Natural killer cell treated with Interleukin-12 subunit alpha and Interleukin-12 subunit beta and Interleukin-15 and Interleukin-18, amount 100 ng/mL, for 72 hours (primary cell): ENCODE data around the gene SPHK2. TPM values are rescaled to one million over a fixed set of nuclear protein-coding genes. Genes with fewer than 3 reads are reported as not detected.

ENCODE experiments used
- ATAC-seq, 2 donors: fragments of 150-1000 bp; cut with Tn5 transposase in 1 of 2; sonication (Bioruptor Pico), chemical (Tn5 transposase) in 1 of 2; 2 replicates each; pipeline ENCODE4 v1.10.0; 2021
- DNase-seq: peaks from one replicate; pipeline ENCODE4 v3.0.0; 2022; ENCODE audit warnings: low spot score
- H3K27ac Mint-ChIP-seq, 2 donors: 1 replicate in 1 of 2; 2 replicates in 1 of 2; pipeline ENCODE4 v1.8.0; 2022; ENCODE audit warnings: mixed read lengths in 2 of 2, mild to moderate bottlenecking in 1 of 2, moderate library complexity in 1 of 2
- H3K27me3 Mint-ChIP-seq, 2 donors: 1 replicate in 1 of 2; 2 replicates in 1 of 2; pipeline ENCODE4 v1.8.0; 2022; ENCODE audit warnings: mixed read lengths in 2 of 2
- H3K36me3 Mint-ChIP-seq: one replicate; pipeline ENCODE4 v1.8.0; 2022; ENCODE audit warnings: mixed read lengths
- H3K4me1 Mint-ChIP-seq, 2 donors: 1 replicate in 1 of 2; 2 replicates in 1 of 2; pipeline ENCODE4 v1.8.0; 2022; ENCODE audit warnings: low read depth in 2 of 2, mixed read lengths in 2 of 2, mild to moderate bottlenecking in 1 of 2
- H3K4me3 Mint-ChIP-seq: one replicate; pipeline ENCODE4 v1.8.0; 2022; ENCODE audit warnings: mixed read lengths
- H3K9me3 Mint-ChIP-seq: 2 replicates; pipeline ENCODE4 v1.8.0; 2022; ENCODE audit warnings: mixed read lengths
- total RNA-seq, 2 donors: library from RNA; stranded (reverse); gene quantifications; one replicate each; pipeline ENCODE4 v1.2.3, GENCODE V29; 2022

SPHK2 gene
- total RNA-seq, 2 donors from 2014 or later, result 37.9 to 71.4 TPM

GRCh38 chr19:48613024-48613851 lies 6.1 kb upstream of the SPHK2 start:
- DNase-seq, result no peak
- Mint-ChIP-seq H3K4me3 (no peak overlapping the region), H3K9me3 (no peaks in the 10 kb centered on the region), H3K36me3 (peaks cover 5% of the 10 kb centered on the region), H3K4me1 (peaks cover 21% of the 10 kb centered on the region in 2 donors), H3K27ac (peak overlapping the region in 1 of 2 donors; percentile 71), H3K27me3 (no peaks in the 10 kb centered on the region)
- peak; percentile 3 to 17 for ATAC-seq

DNA sequence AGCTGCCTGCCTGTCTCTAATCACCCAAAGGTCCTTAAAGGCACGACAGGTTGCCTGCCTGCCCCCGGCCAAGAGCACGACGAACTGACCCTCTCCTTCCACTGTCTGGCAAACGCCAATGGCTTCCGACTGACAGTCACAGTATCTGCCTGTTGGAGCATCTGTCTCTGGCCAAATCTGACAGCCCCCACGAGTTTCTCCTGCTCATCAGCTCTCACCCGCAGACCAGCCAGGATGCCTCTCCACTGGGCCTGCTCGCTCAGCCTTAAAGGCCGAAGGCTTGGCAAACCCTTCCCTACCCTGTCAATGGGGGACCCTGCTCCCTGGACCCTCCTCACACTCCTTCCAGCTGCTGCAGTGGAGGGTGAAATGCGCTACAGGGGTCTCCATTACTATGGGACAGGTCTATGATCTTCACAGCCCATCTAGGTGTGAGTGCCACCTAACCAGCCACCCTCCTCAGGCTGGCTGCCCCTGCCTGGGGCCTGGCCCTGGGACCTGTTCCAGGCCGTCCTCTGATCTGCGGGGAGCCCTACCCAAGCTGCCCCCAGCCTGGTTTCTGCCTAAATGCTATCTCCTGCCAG lies 5.4 kb upstream of the SPHK2 start:
- peaks cover 12% of the 10 kb centered on the region for H3K36me3 Mint-ChIP-seq
- ATAC-seq (peak in 1 of 2 donors; percentile 0), DNase-seq (no peak)
- no peaks in the 10 kb centered on the region for H3K27me3 Mint-ChIP-seq
- H3K9me3 Mint-ChIP-seq, result no peaks in the 10 kb centered on the region
- no peak overlapping the region for H3K4me3 Mint-ChIP-seq
- H3K27ac Mint-ChIP-seq, result peak overlapping the region in 1 of 2 donors; percentile 71
- peaks cover 26 to 27% of the 10 kb centered on the region in 2 donors for H3K4me1 Mint-ChIP-seq

GRCh38 chr19:48614436-48615230 lies 4.7 kb upstream of the SPHK2 start, which contains the start of gene FAM83E:
Gene FAM83E, minus strand, starts transcription at chr19:48615076. Its CDS starts 1,704 bp downstream, at chr19:48613372.
- peak within 1 kb of the TSS in 1 of 2 donors; percentile 71 for H3K27ac Mint-ChIP-seq
- peaks cover 12% of the 10 kb centered on the region for H3K36me3 Mint-ChIP-seq
- no peak for DNase-seq
- H3K4me1 Mint-ChIP-seq, result peaks cover 29 to 33% of the 10 kb centered on the region in 2 donors
- no peaks in the 10 kb centered on the region for H3K27me3 Mint-ChIP-seq
- no peak for ATAC-seq
- no peak within 1 kb of the TSS for H3K4me3 Mint-ChIP-seq
- no peaks in the 10 kb centered on the region for H3K9me3 Mint-ChIP-seq

DNA sequence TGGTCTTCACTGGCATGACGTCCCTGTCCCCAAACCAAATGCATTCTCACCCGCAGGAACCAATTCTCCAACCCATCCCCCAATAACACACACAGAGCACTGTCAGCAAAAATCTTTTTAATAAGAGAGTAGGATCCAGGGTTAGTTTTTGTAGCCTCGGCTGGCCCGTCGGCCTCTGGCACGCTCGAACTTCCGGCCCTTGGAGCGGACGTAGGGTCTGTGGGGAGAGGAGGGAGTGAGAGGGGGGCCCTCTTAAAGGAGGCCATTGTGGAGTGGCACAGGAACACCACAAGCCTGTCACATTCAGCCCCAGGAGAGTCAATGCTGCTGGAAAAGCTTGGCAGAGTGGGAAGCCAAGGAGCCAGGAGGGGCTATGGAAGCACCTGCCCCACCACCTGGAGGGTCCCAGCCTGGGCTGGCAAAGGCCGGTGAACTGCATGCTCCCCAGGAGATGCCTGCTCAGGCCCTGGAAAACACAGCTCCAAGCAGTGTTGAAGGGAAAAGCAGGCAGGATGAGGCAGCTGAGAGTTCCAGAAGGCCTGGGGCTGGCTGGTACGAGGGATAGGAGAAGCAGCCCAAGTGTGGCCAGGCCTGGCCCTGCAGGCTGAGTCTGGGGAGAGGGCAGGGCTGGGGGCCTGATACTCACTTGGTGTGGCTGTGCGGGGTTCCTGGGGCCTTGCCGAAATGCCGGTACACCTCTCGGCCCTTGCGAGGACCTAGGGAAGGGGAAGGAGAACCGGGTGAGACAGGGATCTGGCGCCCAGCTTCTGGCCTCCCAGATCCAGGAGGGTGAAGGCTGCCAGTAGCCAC lies 3.9 kb upstream of the SPHK2 start:
- no peaks in the 10 kb centered on the region for H3K27me3 Mint-ChIP-seq
- ATAC-seq, result no peak
- H3K4me1 Mint-ChIP-seq, result peaks cover 36 to 40% of the 10 kb centered on the region in 2 donors
- peaks cover 12% of the 10 kb centered on the region for H3K36me3 Mint-ChIP-seq
- DNase-seq, result no peak
- no peaks in the 10 kb centered on the region for H3K9me3 Mint-ChIP-seq
- H3K27ac Mint-ChIP-seq, result no peak overlapping the region
- H3K4me3 Mint-ChIP-seq, result no peak overlapping the region

DNA sequence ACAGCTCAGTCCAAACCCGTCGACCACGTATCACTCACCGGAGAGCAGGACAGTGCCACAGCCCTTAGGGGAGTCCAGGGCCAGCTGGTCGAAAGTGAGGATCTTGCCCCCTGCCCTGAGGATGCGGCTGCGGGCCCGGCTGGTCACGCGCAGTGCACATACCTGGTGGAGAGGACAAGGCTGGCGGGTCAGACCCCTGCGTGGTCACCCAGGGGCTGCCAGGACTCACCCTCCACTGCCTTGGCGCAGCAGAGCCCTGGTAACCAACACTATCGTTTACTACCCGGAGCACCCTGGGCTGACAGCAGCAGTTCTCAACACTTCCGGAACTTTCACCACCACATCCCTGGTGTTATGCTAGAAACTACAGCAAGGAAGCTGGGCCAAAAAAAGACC lies 3.3 kb upstream of the SPHK2 start:
- DNase-seq (no peak), ATAC-seq (no peak)
- peak overlapping the region; percentile 97 to 99 for H3K27ac Mint-ChIP-seq
- H3K27me3 Mint-ChIP-seq, result no peaks in the 10 kb centered on the region
- peaks cover 36 to 40% of the 10 kb centered on the region in 2 donors for H3K4me1 Mint-ChIP-seq
- no peaks in the 10 kb centered on the region for H3K9me3 Mint-ChIP-seq
- peak overlapping the region; percentile 96 for H3K4me3 Mint-ChIP-seq
- H3K36me3 Mint-ChIP-seq, result peaks cover 12% of the 10 kb centered on the region

DNA sequence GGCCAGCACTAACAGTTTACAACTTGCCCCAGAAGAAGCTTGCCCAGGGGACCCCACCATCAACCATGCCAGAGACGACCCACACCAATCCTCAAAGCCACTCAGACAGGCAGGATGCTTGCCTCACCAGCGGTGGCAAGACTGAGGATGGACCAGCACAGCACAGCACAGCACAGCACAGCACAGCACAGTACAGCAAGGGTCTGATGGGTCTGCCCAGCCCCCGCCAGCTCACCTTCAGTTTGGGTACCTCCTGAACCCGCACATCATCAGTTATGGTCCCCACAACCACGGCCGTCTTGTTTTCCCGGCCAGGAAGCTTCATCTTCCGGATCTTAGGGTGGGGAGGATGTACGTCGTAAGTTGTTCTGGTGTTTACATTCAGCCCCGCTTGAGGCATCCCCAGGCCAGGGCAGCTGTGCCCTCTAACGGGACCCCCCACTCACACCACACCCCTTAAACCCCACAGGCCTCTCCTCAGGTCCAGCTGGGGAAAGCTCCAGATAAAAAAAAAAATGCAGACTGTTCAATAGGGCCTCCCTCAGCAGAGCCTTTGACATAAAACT lies 2.7 kb upstream of the SPHK2 start:
- Mint-ChIP-seq H3K27me3 (no peaks in the 10 kb centered on the region), H3K4me1 (peaks cover 39 to 44% of the 10 kb centered on the region in 2 donors), H3K27ac (peak overlapping the region; percentile 97 to 99), H3K36me3 (peaks cover 12% of the 10 kb centered on the region), H3K4me3 (peak overlapping the region; percentile 96), H3K9me3 (no peaks in the 10 kb centered on the region)
- no peak for DNase-seq
- no peak for ATAC-seq

DNA sequence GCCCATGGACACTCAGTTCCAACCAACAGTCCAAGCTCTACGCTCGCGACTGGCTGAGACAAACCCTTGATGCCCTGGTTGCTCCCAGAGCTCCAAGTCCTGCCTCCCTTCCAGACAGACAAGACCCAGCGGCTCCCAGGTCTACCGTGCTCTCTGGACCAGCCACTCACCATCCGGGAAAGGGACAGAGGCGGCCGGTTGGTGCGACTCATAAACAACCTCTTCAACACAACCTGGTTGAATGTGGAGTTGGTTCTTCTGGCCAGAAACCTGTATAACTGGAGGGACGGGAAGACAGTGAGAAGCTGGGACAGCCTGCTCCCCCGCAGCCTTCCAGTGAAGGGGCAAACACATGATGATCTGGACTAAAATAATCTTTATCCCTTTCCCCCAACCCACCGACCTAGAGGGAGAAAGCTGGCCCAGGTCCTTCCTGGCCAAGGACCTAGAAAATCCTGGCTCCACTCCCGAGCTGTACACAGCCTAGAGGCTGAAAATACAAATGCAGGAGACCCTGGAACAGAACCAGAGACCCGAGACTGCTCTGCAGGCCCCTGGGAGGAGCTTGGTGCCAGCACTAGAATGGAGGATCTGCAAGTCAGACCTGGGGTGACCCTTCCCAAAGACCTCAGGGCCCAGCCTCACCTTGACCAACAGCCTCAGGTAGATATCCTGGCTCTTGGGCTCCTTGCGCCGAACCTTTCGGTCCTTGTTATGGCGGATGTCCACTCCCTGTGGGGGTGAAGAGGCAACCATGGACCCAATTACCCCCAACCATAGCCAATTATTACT lies 2.0 kb upstream of the SPHK2 start:
- H3K27me3 Mint-ChIP-seq, result no peaks in the 10 kb centered on the region
- DNase-seq (no peak), ATAC-seq (no peak)
- peak overlapping the region; percentile 96 for H3K4me3 Mint-ChIP-seq
- peaks cover 12% of the 10 kb centered on the region for H3K36me3 Mint-ChIP-seq
- peaks cover 41 to 46% of the 10 kb centered on the region in 2 donors for H3K4me1 Mint-ChIP-seq
- peak overlapping the region; percentile 97 to 99 for H3K27ac Mint-ChIP-seq
- no peaks in the 10 kb centered on the region for H3K9me3 Mint-ChIP-seq

GRCh38 chr19:48618278-48618915 lies 909 bp upstream of the SPHK2 start:
- no peaks in the 10 kb centered on the region for H3K27me3 Mint-ChIP-seq
- peak overlapping the region; percentile 97 to 99 for H3K27ac Mint-ChIP-seq
- no peaks in the 10 kb centered on the region for H3K9me3 Mint-ChIP-seq
- peak overlapping the region; percentile 96 for H3K4me3 Mint-ChIP-seq
- no peak for ATAC-seq
- H3K4me1 Mint-ChIP-seq, result peaks cover 46 to 49% of the 10 kb centered on the region in 2 donors
- peaks cover 12% of the 10 kb centered on the region for H3K36me3 Mint-ChIP-seq
- no peak for DNase-seq

- H3K4me3 Mint-ChIP-seq, result peak overlapping the region; percentile 96
- H3K27me3 Mint-ChIP-seq, result no peaks in the 10 kb centered on the region
- H3K4me1 Mint-ChIP-seq, result peaks cover 52% of the 10 kb centered on the region in 2 donors
- ATAC-seq (no peak), DNase-seq (no peak)
- H3K36me3 Mint-ChIP-seq, result peaks cover 19% of the 10 kb centered on the region
- H3K27ac Mint-ChIP-seq, result peak overlapping the region; percentile 97 to 99
- peaks cover 3% of the 10 kb centered on the region for H3K9me3 Mint-ChIP-seq
These were observed 633 bp downstream of the SPHK2 start for GRCh38 chr19:48619692-48620585.

GRCh38 chr19:48623556-48624066 lies 4.3 kb downstream of the SPHK2 start:
- Mint-ChIP-seq H3K27me3 (no peaks in the 10 kb centered on the region), H3K36me3 (peaks cover 11% of the 10 kb centered on the region), H3K27ac (peak overlapping the region; percentile 79 to 97), H3K9me3 (peaks cover 3% of the 10 kb centered on the region), H3K4me1 (peaks cover 40 to 50% of the 10 kb centered on the region in 2 donors), H3K4me3 (peak overlapping the region; percentile 89)
- ATAC-seq (no peak), DNase-seq (no peak)

GRCh38 chr19:48624067-48624594 lies 4.8 kb downstream of the SPHK2 start:
- Mint-ChIP-seq H3K9me3 (peaks cover 3% of the 10 kb centered on the region), H3K4me1 (peaks cover 37 to 50% of the 10 kb centered on the region in 2 donors), H3K27me3 (no peaks in the 10 kb centered on the region), H3K4me3 (peak overlapping the region; percentile 89), H3K36me3 (peaks cover 7% of the 10 kb centered on the region), H3K27ac (peak overlapping the region; percentile 79 to 97)
- ATAC-seq (peak; percentile 88), DNase-seq (peak; percentile 99)
